ENCODE measurements around the gene TAF1. TPM values are rescaled to one million over a fixed set of nuclear protein-coding genes. Genes with fewer than 3 reads are reported as not detected.

TAF1 gene
- total RNA-seq, 1 donor from 2014 or later: 16.7 TPM

DNA sequence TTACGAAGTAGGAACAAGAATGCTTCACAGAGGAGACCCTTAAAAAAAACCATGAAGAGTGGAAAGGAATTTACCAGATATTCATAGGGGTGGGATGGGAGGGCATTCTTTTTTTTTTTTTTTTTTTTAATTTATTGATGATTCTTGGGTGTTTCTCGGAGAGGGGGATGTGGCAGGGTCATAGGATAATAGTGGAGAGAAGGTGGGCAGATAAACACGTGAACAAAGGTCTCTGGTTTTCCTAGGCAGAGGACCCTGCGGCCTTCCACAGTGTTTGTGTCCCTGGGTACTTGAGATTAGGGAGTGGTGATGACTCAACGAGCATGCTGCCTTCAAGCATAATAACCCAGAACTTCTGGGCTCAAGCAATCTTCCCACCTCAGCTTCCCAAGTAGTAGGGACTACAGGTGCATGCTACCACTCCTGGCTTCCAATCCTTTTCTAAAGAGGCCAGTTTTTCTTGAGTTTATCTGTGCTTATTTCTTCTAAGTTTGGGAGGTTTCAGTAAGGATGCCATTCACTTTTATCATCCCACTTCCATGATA, 100.9 kb downstream of the TAF1 start:
- DNase-seq (ENCODE audit: low read depth): no peak
- TF ChIP-seq, protein P1, sequence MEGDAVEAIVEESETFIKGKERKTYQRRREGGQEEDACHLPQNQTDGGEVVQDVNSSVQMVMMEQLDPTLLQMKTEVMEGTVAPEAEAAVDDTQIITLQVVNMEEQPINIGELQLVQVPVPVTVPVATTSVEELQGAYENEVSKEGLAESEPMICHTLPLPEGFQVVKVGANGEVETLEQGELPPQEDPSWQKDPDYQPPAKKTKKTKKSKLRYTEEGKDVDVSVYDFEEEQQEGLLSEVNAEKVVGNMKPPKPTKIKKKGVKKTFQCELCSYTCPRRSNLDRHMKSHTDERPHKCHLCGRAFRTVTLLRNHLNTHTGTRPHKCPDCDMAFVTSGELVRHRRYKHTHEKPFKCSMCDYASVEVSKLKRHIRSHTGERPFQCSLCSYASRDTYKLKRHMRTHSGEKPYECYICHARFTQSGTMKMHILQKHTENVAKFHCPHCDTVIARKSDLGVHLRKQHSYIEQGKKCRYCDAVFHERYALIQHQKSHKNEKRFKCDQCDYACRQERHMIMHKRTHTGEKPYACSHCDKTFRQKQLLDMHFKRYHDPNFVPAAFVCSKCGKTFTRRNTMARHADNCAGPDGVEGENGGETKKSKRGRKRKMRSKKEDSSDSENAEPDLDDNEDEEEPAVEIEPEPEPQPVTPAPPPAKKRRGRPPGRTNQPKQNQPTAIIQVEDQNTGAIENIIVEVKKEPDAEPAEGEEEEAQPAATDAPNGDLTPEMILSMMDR (conservative IDR thresholded peaks at IDR 0.05; ENCODE audit: low read depth, low read length): no peak
- H3K4me3 ChIP-seq (ENCODE audit: low read depth, low read length): no peak overlapping the region

DNA sequence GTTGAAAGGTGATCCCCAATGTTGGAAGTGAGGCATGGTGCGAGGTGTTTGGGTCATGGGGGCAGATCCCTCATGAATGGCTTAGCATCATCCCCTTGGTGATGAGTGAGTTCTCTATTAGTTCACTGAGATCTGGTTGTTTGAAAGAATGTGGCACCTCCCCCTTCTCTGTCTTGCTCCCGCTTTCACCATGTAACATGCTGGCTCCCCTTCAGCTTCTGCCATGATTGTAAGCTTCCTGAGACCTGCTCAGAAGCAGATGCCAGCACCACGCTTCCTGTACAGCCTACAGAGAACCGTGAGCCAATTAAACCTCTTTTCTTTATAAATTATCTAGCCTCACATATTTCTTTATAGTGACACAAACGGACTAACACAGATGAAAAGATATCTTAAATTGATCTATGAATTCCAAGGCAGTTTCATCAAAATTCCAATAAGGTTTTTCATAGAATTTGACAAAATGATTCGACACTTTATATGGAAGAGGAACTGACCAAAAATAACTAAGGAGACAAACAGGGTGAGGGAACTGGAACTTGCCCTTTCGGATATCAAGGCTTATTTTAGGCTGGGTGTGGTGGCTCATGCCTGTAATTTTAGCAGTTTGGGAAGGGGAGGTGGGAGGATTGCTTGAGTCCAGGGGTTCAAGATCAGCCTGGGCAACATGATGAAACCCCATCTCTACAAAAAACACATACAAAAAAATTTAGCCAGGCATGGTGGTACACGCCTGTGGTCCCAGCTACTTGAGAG, 109.8 kb downstream of the TAF1 start:
- TF ChIP-seq, protein P1 (conservative IDR thresholded peaks at IDR 0.05; ENCODE audit: low read depth, low read length): no peak
- DNase-seq (ENCODE audit: low read depth): no peak
- no peak overlapping the region for H3K4me3 ChIP-seq (ENCODE audit: low read depth, low read length)

DNA sequence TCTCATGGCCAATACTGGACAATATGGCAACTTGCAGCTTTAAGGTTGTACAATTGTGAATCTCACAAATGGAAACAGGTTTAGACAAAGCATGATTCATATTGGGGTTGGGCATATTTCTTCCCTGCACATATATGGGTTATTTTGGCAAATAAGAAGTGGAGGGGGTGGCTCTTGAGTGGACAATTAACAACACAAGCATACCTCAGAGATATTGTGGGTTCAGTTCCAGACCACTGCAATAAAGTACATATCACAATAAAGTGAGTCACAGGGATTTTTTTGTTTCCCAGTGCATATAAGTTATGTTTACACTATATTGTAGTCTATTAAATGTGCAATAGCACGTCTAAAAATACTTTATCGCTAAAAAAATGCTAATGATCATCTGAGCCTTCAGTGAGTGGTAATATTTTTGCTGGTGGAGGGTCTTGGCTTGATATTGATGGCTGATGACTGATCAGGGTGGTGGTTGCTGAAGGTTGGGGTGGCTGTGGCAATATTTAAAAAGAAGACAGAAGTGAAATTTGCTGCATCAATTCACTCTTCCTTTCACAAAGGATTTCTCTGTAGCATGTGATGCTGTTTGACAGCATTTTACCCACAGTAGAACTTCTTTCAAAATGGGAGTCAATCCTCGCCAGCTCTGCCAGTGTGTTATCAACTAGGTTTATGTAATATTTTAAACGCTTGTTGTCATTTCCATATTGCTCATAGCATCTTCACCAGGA, 116.2 kb downstream of the TAF1 start:
- TF ChIP-seq, protein P1 (conservative IDR thresholded peaks at IDR 0.05; ENCODE audit: low read depth, low read length): no peak

DNA sequence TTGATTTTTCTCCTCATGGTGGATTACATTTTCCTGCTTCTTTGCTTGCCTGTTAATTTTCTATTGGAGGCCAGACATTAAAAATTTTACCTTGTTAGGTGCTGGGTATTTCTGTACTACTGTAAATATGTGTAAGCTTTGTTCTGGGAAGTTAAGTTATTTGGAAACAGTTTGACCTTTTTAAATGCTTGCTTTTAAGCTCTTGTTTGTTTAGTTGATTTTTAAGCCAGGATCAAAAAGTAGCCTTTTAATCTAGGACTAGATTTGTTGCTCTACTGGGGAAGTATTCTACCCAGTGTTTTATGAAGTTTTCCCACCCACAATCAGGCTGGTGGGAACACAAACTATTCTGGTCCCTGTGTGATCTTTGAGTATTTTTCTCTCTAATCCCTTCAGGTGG, 121.7 kb downstream of the TAF1 start:
- no peak overlapping the region for H3K4me3 ChIP-seq (ENCODE audit: low read depth, low read length)
- no peak for DNase-seq (ENCODE audit: low read depth)
- TF ChIP-seq, protein P1 (conservative IDR thresholded peaks at IDR 0.05; ENCODE audit: low read depth, low read length): no peak

More for the DNA sequence above, 116.2 kb downstream of the TAF1 start:
- no peak overlapping the region for H3K4me3 ChIP-seq (ENCODE audit: low read depth, low read length)
- DNase-seq (ENCODE audit: low read depth): no peak

DNA sequence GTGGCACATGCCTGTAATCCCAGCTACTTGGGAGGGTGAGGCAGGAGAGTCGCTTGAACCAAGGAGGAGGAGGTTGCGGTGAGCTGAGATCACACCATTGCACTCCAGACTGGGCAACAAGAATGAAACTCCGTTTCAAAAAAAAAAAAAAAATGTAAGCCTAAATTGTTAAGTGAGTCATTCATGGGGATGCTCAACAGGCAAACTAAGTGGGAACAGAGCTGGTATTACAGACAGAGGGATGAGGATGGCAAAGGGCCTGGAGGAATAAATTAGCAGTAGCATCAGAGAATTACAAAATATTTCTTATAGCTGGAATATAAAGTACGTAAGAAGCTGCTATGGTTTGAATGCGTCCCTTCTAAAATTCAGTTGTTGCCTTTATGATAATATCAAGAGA, 123.4 kb downstream of the TAF1 start:
- DNase-seq (ENCODE audit: low read depth): no peak
- H3K4me3 ChIP-seq (ENCODE audit: low read depth, low read length): no peak overlapping the region
- TF ChIP-seq, protein P1 (conservative IDR thresholded peaks at IDR 0.05; ENCODE audit: low read depth, low read length): no peak

DNA sequence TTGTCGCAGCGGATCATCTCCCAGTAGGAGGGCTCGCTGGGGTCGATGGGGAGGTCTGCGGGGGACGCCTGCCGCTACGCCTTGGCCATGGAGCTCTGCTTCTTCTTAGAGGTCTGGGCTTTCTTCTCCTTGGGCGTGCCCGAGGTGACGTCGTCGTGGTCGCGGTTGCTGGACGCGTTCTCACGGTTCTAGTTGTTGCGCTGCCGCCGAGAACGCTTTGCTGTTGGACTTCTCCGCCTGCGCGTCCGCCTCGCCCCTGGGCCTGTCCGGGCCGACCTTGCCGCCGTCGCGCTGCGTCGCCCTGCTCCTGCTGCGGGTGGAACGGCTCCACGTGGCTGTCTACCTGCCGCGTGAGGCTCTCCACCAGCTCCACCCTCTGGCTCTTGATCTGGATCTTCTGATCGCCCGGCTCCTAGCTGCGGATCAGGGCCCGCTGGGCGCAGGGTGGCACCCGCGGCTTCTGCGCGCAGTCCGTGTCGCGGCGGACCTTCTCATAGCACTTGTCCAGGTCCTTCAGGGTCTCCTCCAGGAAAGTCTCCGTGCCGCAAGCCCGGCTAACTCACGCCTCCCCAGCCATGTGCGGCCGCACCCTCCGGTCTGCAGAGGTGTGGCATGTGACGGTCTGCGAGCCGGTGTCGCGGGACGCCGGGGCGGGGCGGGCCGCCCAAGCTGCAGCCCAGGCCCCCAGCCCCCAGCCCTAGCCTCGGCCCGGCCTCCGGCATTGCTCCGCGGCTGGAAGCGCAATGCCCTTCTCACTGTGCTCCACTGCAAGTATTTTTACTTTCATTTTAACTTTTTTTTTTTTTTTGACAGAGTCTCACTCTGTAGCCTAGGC, 126.3 kb downstream of the TAF1 start:
- no peak for DNase-seq (ENCODE audit: low read depth)
- TF ChIP-seq, protein P1 (conservative IDR thresholded peaks at IDR 0.05; ENCODE audit: low read depth, low read length): no peak
- peak overlapping the region; percentile 56 for H3K4me3 ChIP-seq (ENCODE audit: low read depth, low read length)

Data from epithelial cell of proximal tubule (primary cell).